Upper lobe of left lung (tissue), 4 donors: ENCODE measurements around the gene STX1B.

Experiments
- POLR2A ChIP-seq, 4 donors: fragments of 450-650 bp; IDR thresholded peaks; one replicate each; pipeline ENCODE4 v1.5.1; 2016 to 2017; ENCODE audit warnings: antibody characterized with exemption in 4 of 4, mild to moderate bottlenecking in 2 of 4
- POLR2AphosphoS5 ChIP-seq, 2 donors: sonication (generic); formaldehyde crosslinking; IDR thresholded peaks; one replicate each; pipeline ENCODE4 v1.5.1; 2017; ENCODE audit warnings: antibody characterized with exemption in 2 of 2
- TF ChIP-seq, protein P1 (sequence below), 6 experiments: fragments of 450-650 bp in 4 of 6; fragments of 200-600 bp in 2 of 6; sonication (generic) in 2 of 6; IDR thresholded peaks; one replicate each; pipeline ENCODE4 v1.5.1; 2016 to 2019; ENCODE audit warnings: antibody characterized with exemption in 6 of 6

DNA sequence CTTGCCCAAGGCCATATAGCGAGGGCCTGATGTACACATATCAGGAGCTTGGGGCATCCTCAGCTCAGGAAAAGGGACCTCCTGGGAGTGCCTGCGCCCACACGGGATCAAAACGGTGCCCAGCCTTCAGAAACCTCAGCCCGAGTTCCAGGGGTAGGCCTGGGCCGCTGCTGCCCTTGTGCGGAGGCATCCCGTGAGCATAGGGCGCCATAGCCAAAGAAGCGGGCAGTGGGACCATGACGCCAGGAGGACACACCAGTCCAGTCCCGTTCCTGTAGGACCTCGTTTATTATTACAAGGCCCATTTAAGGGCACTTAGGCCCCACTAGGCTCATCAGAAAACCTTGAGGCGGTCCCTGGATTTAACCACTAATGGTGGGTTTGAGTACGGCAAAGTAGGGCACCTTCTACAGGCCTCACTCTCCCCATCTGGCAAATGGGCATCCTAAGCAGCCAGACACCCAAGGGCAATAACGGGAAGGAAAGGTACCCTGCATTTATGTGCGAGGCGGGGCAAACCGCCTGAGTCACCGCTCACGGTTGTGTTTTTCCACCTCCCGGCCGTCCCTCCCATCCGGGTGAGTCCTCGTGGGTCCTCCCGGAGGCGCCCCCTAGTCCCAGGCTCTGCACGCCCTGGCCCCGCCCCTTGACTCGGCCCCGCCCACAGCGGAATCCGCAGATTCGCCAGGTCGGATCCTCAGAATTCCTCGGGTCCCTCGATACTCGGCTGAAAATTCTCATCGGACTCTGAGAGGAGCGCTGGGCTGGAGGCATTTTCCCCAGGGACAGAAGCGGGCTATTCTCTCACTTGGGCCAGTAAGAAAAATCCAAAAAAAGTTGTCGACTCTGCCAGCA lies 53.6 kb downstream of the STX1B start:
- no peak for TF ChIP-seq POLR2AphosphoS5 (IDR thresholded peaks at IDR 0.05)
- TF ChIP-seq, protein P1, sequence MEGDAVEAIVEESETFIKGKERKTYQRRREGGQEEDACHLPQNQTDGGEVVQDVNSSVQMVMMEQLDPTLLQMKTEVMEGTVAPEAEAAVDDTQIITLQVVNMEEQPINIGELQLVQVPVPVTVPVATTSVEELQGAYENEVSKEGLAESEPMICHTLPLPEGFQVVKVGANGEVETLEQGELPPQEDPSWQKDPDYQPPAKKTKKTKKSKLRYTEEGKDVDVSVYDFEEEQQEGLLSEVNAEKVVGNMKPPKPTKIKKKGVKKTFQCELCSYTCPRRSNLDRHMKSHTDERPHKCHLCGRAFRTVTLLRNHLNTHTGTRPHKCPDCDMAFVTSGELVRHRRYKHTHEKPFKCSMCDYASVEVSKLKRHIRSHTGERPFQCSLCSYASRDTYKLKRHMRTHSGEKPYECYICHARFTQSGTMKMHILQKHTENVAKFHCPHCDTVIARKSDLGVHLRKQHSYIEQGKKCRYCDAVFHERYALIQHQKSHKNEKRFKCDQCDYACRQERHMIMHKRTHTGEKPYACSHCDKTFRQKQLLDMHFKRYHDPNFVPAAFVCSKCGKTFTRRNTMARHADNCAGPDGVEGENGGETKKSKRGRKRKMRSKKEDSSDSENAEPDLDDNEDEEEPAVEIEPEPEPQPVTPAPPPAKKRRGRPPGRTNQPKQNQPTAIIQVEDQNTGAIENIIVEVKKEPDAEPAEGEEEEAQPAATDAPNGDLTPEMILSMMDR (IDR thresholded peaks at IDR 0.05) = no peak
- no peak for TF ChIP-seq POLR2A (IDR thresholded peaks at IDR 0.05)
